GM23338 (cell line): ENCODE measurements around the gene MUCL3. TPM values are rescaled to one million over a fixed set of nuclear protein-coding genes. Genes with fewer than 3 reads are reported as not detected.
A peak's percentile ranks its signal among the peaks of the same experiment; 100 is the strongest.

Experiments used
- ATAC-seq: fragments of 200-7000 bp; cut with Tn5 transposase; 3 replicates; pipeline ENCODE4 v1.9.1; 2020
- DNase-seq: peaks from one replicate; pipeline ENCODE4 v3.0.0-alpha.2; 2015; ENCODE audit warnings: low spot score
- H2AFZ ChIP-seq: fragments of 200-600 bp; sonication (generic); 2 replicates; pipeline ENCODE4 v1.8.0; 2016; ENCODE audit warnings: antibody characterized with exemption, mild to moderate bottlenecking, moderate library complexity
- H3F3A ChIP-seq: fragments of 200-600 bp; sonication (generic); replicated peaks from 2 replicates; pipeline ENCODE4 v1.8.0; 2017; ENCODE audit warnings: antibody characterized with exemption, mixed run types, low read depth
- H3K27ac ChIP-seq: fragments of 200-600 bp; sonication (generic); 2 replicates; pipeline ENCODE4 v1.6.1; 2016; ENCODE audit warnings: low read depth
- H3K27me3 ChIP-seq: fragments of 200-600 bp; sonication (generic); 2 replicates; pipeline ENCODE4 v1.8.0; 2016; ENCODE audit warnings: mild to moderate bottlenecking, mixed run types, moderate library complexity; ENCODE audit not compliant: insufficient read depth
- H3K36me3 ChIP-seq: fragments of 200-600 bp; sonication (generic); 2 replicates; pipeline ENCODE4 v1.8.0; 2016; ENCODE audit warnings: mild to moderate bottlenecking; ENCODE audit not compliant: insufficient read depth
- H3K4me1 ChIP-seq: fragments of 200-600 bp; sonication (generic); 2 replicates; pipeline ENCODE4 v1.8.0; 2016; ENCODE audit warnings: mild to moderate bottlenecking, moderate library complexity; ENCODE audit not compliant: insufficient read depth
- H3K4me2 ChIP-seq: fragments of 200-600 bp; sonication (generic); 2 replicates; pipeline ENCODE4 v1.7.1; 2017; ENCODE audit warnings: mixed run types
- H3K4me3 ChIP-seq: fragments of 200-600 bp; sonication (generic); 2 replicates; pipeline ENCODE4 v1.6.1; 2016; ENCODE audit warnings: mixed run types
- H3K79me2 ChIP-seq: fragments of 200-600 bp; sonication (generic); replicated peaks from 2 replicates; pipeline ENCODE4 v1.8.0; 2017; ENCODE audit warnings: mild to moderate bottlenecking; ENCODE audit not compliant: insufficient read depth
- H3K9me2 ChIP-seq: fragments of 200-600 bp; sonication (generic); 2 replicates; pipeline ENCODE4 v1.8.0; 2017; ENCODE audit not compliant: insufficient read depth
- H4K20me1 ChIP-seq: fragments of 200-600 bp; sonication (generic); replicated peaks from 2 replicates; pipeline ENCODE4 v1.8.0; 2017; ENCODE audit warnings: mild to moderate bottlenecking; ENCODE audit not compliant: insufficient read depth
- H3K27ac Mint-ChIP-seq: 2 replicates; pipeline ENCODE4 v1.8.0; 2020; ENCODE audit warnings: inconsistent platforms, mild to moderate bottlenecking, moderate library complexity, mixed read lengths
- H3K27me3 Mint-ChIP-seq: 3 replicates; pipeline ENCODE4 v1.8.0; 2022; ENCODE audit warnings: low read depth, mild to moderate bottlenecking, moderate library complexity, mixed read lengths, inconsistent platforms; ENCODE audit not compliant: insufficient read depth, poor library complexity
- H3K36me3 Mint-ChIP-seq: 3 replicates; pipeline ENCODE4 v1.8.0; 2021; ENCODE audit warnings: low read depth, mild to moderate bottlenecking, inconsistent platforms, moderate library complexity, mixed read lengths
- H3K4me1 Mint-ChIP-seq: 3 replicates; pipeline ENCODE4 v1.8.0; 2020; ENCODE audit warnings: mild to moderate bottlenecking, inconsistent platforms, mixed read lengths
- H3K4me3 Mint-ChIP-seq: 3 replicates; pipeline ENCODE4 v1.8.0; 2021; ENCODE audit warnings: moderate library complexity, mild to moderate bottlenecking, inconsistent platforms, mixed read lengths
- H3K9me3 Mint-ChIP-seq: 3 replicates; pipeline ENCODE4 v1.8.0; 2020; ENCODE audit warnings: moderate library complexity, mild to moderate bottlenecking, inconsistent platforms, mixed read lengths
- CTCF ChIP-seq, 2 experiments: fragments of 200-600 bp in 1 of 2; sonication (generic) in 1 of 2; conservative IDR thresholded peaks; 2 replicates each; pipeline versions ENCODE4 v1.5.1 to v1.6.1; 2016 to 2017; ENCODE audit warnings: antibody characterized with exemption in 2 of 2, low read depth in 2 of 2, mild to moderate bottlenecking in 2 of 2, moderate library complexity in 1 of 2
- STAT1 ChIP-seq: IDR thresholded peaks from one replicate; pipeline ENCODE4 v1.6.1; 2016; ENCODE audit warnings: antibody characterized with exemption; ENCODE audit not compliant: unreplicated experiment
- ZNF114 ChIP-seq: fragments of 250-450 bp; sonication (Bioruptor Pico); IDR thresholded peaks from 2 replicates; pipeline ENCODE4 v1.5.0; 2020; ENCODE audit warnings: mild to moderate bottlenecking, moderate library complexity
- ZNF462 ChIP-seq: fragments of 250-450 bp; sonication (Bioruptor Pico); IDR thresholded peaks from 2 replicates; pipeline ENCODE4 v1.5.0; 2020; ENCODE audit warnings: mild to moderate bottlenecking, moderate library complexity
- polyA plus RNA-seq: library from polyadenylated mRNA; unstranded; fragments of >200 nt; fragmentation: Nextera tagmentation; extraction: Ambion mirVana; gene quantifications from 2 replicates; pipeline ENCODE4 v1.2.1, GENCODE V29; 2016
- total RNA-seq: library from RNA; depleted of rRNA; stranded (reverse); fragments of >200 nt; shearing (Covaris generic); gene quantifications from 2 replicates; pipeline ENCODE4 v1.2.3, GENCODE V29; 2014

Gene MUCL3
- total and polyA plus RNA-seq, 2 experiments from 2014 or later: 0.32 TPM; not detected in 1

GRCh38 chr6:30891816-30892538 is 48.8 kb upstream of the MUCL3 start (continued):
- TF ChIP-seq ZNF462 (CRISPR knock-in tag): no peak
- no peak for TF ChIP-seq ZNF114 (CRISPR knock-in tag)

- no peak overlapping the region for H3K4me3 ChIP-seq
- H3K27ac ChIP-seq: no peak overlapping the region
- H3K4me2 ChIP-seq: no peak overlapping the region
- peaks cover 3% of the 10 kb centered on the region; the same call in 1 of the 2 replicates for H3K4me1 ChIP-seq
- no peak overlapping the region; the same call in 2 of the 3 replicates for H3K4me3 Mint-ChIP-seq
- H3K27me3 Mint-ChIP-seq: peaks cover 3% of the 10 kb centered on the region
- peaks cover 9% of the 10 kb centered on the region for H3K36me3 ChIP-seq
- H3K27me3 ChIP-seq: no peaks in the 10 kb centered on the region
- peak; percentile 56 for DNase-seq
- H3K36me3 Mint-ChIP-seq: peaks cover 74% of the 10 kb centered on the region
- peaks cover 19% of the 10 kb centered on the region for H3K79me2 ChIP-seq
- TF ChIP-seq CTCF (conservative IDR thresholded peaks at IDR 0.05; ENCODE audit: low read depth in 2 of 2) (peak; percentile 47 to 62), STAT1 (no peak)
- H3K27ac Mint-ChIP-seq: peak overlapping the region; percentile 45; the same call in 1 of the 2 replicates
- no peaks in the 10 kb centered on the region; the same call in 1 of the 2 replicates for H4K20me1 ChIP-seq
- 0 out of 2 replicates have a peak, but pooled peaks cover 3% of the 10 kb centered on the region for H3F3A ChIP-seq
- H3K4me1 Mint-ChIP-seq: peaks cover 22% of the 10 kb centered on the region
- ATAC-seq: peak; percentile 51
- H2AFZ ChIP-seq: no peak overlapping the region
- H3K9me2 ChIP-seq: no peaks in the 10 kb centered on the region
- H3K9me3 Mint-ChIP-seq: no peaks in the 10 kb centered on the region
Observed at GRCh38 chr6:30893001-30893591, 47.7 kb upstream of the MUCL3 start.
